GM23338 (cell line): ENCODE measurements around the gene TEX101.

ENCODE experiments used
- CREB1 ChIP-seq: fragments of 250-450 bp; sonication (Bioruptor Pico); IDR thresholded peaks from 2 replicates; pipeline ENCODE4 v1.5.0; 2020; ENCODE audit warnings: low read depth, mild to moderate bottlenecking, moderate library complexity
- CTCF ChIP-seq, 2 experiments: fragments of 200-600 bp in 1 of 2; sonication (generic) in 1 of 2; conservative IDR thresholded peaks; 2 replicates each; pipeline versions ENCODE4 v1.5.1 to v1.6.1; 2016 to 2017; ENCODE audit warnings: antibody characterized with exemption in 2 of 2, low read depth in 2 of 2, mild to moderate bottlenecking in 2 of 2, moderate library complexity in 1 of 2
- EZH2 ChIP-seq: fragments of 200-600 bp; sonication (generic); IDR thresholded peaks from one replicate; pipeline ENCODE4 v1.8.0; 2017; ENCODE audit warnings: antibody characterized with exemption, mild to moderate bottlenecking, low read depth; ENCODE audit not compliant: unreplicated experiment
- JUNB ChIP-seq: IDR thresholded peaks from one replicate; pipeline ENCODE4 v1.6.1; 2016; ENCODE audit warnings: antibody characterized with exemption; ENCODE audit not compliant: unreplicated experiment
- NANOG ChIP-seq: IDR thresholded peaks from 2 replicates; pipeline ENCODE4 v1.6.1; 2016; ENCODE audit warnings: antibody characterized with exemption, borderline replicate concordance
- POLR2AphosphoS5 ChIP-seq: IDR thresholded peaks from 2 replicates; pipeline ENCODE4 v1.6.1; 2016; ENCODE audit warnings: antibody characterized with exemption, low read depth
- REST ChIP-seq: IDR thresholded peaks from one replicate; pipeline ENCODE4 v1.6.1; 2018; ENCODE audit warnings: antibody characterized with exemption; ENCODE audit not compliant: unreplicated experiment
- ZNF114 ChIP-seq: fragments of 250-450 bp; sonication (Bioruptor Pico); IDR thresholded peaks from 2 replicates; pipeline ENCODE4 v1.5.0; 2020; ENCODE audit warnings: mild to moderate bottlenecking, moderate library complexity

- TF ChIP-seq CTCF (conservative IDR thresholded peaks at IDR 0.05; ENCODE audit: low read depth in 2 of 2): no peak
- no peak for TF ChIP-seq POLR2AphosphoS5
- no peak for TF ChIP-seq REST
- TF ChIP-seq EZH2: no peak
- TF ChIP-seq ZNF114 (CRISPR knock-in tag): no peak
- TF ChIP-seq NANOG: no peak
- no peak for TF ChIP-seq JUNB
- TF ChIP-seq CREB1 (CRISPR knock-in tag): no peak
Observed at GRCh38 chr19:43412441-43412840, 2.2 kb upstream of the TEX101 start.
